EL (cell line): ENCODE data around the gene THSD7A.

Experiments used
- DNase-seq: peaks from one replicate; pipeline ENCODE4 v3.0.0-alpha.2; 2016

The THSD7A gene

GRCh38 chr7:11747715-11748485 is 84.1 kb downstream of the THSD7A start:
- no peak for DNase-seq

DNA sequence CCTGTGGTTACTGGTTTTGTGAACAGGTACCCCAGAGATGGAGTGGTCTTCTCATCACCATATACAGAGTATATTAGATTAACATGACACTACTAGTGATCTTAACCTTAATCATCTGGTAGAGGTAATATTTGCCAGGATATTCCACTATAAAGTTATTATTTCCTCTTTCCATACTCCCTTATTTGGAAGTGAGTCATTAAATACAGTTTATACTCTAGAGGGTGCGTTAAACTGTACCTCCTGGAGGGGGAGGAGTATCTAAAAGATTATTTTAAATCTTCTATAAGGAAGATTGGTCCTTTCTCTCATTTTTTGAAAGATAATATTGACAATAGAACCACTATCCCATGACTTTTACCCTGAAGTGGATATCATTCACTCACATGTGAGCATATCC is 85.4 kb downstream of the THSD7A start:
- no peak for DNase-seq

- DNase-seq: no peak
These were observed 88.5 kb downstream of the THSD7A start for GRCh38 chr7:11743548-11743947.

DNA sequence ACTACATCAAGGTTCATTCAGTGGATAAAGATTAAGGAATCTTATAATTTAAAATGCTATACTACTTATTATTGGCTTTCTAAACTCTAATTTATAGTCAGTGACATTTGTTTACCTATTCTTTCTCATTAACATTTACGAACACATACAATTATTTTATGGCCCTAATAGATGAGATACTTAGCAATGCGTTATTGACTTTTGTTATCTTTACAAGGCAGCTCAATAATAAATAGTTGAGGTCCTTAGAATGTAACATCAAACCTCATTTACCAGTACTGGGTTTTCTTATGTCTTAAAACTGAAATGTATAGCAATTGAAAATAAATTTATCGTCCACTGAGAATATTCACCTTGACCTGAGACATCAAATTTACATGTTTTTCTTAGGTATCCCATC is 89.0 kb downstream of the THSD7A start:
- DNase-seq: no peak

- DNase-seq: no peak
These were observed 89.5 kb downstream of the THSD7A start for GRCh38 chr7:11742496-11742895.

DNA sequence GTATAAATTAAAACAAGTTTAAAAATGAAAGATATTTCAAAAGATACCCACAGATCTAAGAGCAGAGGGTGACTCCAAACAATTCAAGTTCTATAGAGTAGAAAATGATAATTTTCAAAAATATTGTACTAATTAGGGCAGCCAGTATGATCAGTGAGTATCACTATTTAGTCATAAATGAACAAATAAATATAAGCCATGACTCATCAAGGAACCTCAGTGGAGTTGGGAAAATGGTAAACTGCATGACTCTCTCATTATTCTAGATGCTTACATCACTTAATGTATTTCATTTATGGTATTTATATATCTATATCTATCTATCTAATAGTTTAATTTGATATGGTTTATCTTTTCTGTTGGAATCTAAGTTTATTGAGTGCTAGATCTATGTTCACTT is 94.3 kb downstream of the THSD7A start:
- no peak for DNase-seq

DNA sequence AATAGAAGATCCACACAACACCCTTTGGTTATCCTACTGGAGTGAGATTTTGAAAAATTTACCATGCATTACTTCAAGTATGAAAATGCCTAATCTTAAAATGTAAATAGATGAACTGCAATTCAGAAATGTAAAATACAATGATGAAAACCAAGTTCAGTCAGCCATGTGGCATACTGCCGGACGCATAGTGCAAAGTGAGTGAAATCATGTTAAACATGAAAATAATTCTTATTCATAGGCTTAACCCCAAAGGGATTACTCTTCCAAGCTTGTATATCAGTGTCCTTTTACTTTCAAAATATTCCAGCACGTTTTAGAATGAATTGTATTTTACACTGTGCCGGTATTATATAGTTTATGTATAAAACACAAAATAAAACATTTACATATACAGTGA is 99.8 kb downstream of the THSD7A start:
- no peak for DNase-seq

GRCh38 chr7:11730725-11731124 is 101.3 kb downstream of the THSD7A start:
- no peak for DNase-seq

- DNase-seq: no peak
These were observed 104.1 kb downstream of the THSD7A start for GRCh38 chr7:11727864-11728263.

DNA sequence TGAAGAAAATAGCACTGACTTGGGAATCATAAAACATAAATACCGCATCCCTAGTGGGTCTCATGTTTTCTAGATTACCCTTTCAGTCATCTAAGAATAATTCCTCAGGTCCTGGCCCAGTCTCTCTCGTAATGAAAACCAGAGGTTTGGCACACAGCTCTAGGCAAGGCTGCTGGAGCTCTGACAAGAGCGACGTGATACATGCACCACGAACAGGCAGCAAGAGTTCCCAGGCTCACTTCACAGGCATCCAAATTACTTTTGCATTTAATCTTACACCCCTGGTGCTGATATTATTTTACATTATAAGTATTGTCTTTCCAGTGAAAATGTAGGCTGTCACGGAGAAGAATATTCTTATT is 105.2 kb downstream of the THSD7A start:
- no peak for DNase-seq

DNA sequence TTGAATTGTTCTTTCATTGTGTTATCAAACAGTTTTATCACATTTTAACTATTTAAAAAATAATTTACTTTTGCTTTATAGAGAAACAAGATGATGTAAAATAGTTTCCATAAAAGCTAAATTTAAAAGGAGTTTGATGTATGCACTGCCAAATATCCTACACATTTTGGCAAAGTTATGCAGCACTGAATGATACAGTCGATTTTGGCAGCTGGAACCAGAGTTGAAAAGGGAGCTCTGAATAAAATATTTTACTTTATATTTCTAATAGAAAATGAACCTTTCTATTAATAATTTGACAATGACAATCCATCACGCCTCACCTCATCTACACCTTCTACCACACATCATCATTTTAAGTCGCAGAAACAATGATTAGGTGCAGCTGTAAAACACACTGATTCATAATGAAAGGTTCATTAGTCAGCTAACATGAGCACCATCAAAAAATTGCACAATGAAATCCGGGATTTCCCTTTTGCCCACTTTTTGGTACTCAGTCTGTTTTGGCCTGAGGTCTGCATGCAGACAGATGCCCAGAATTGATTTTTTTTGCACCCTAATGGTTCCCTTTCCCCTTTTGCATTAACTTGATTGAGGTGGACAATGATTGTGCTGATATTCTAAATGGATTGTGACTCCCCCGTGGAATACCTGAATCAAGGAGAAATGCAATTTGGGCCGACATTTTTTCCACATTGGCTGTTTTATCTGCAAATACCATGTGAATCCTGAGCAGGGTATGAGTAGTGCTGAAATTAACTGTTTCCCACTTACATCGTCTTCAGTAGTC is 105.8 kb downstream of the THSD7A start:
- DNase-seq: no peak

DNA sequence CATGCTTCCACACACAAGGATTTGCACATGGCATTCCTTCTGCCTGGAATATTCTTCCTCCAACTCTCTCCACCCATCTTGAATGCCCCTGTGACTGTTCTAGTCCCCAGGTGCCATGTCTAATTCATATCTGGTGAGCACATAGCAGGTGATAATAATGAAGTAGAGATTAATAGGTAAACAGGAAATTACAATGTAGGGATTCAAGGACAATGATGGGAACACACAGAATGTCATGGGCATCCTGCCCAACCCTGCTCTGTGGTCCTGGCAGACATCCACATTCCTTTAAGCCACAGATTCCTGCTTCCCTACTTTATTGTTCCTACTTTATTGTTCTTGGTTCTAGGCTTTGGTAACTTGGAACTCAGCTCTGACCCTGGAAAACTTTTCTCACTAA is 115.8 kb downstream of the THSD7A start:
- DNase-seq: no peak

- no peak for DNase-seq
These were observed 117.3 kb downstream of the THSD7A start for GRCh38 chr7:11714676-11715075.

GRCh38 chr7:11714205-11714604 is 117.8 kb downstream of the THSD7A start:
- DNase-seq: no peak

GRCh38 chr7:11713352-11713751 is 118.6 kb downstream of the THSD7A start:
- DNase-seq: no peak

- no peak for DNase-seq
These were observed 121.6 kb downstream of the THSD7A start for GRCh38 chr7:11710377-11710776.

GRCh38 chr7:11709196-11709595 is 122.8 kb downstream of the THSD7A start:
- no peak for DNase-seq

GRCh38 chr7:11707606-11708193 is 124.3 kb downstream of the THSD7A start:
- DNase-seq: no peak

GRCh38 chr7:11706666-11707605 is 125.1 kb downstream of the THSD7A start:
- DNase-seq: no peak

- DNase-seq: no peak
These were observed 128.2 kb downstream of the THSD7A start for GRCh38 chr7:11703829-11704228.

- DNase-seq: no peak
These were observed 129.1 kb downstream of the THSD7A start for GRCh38 chr7:11702938-11703337.

DNA sequence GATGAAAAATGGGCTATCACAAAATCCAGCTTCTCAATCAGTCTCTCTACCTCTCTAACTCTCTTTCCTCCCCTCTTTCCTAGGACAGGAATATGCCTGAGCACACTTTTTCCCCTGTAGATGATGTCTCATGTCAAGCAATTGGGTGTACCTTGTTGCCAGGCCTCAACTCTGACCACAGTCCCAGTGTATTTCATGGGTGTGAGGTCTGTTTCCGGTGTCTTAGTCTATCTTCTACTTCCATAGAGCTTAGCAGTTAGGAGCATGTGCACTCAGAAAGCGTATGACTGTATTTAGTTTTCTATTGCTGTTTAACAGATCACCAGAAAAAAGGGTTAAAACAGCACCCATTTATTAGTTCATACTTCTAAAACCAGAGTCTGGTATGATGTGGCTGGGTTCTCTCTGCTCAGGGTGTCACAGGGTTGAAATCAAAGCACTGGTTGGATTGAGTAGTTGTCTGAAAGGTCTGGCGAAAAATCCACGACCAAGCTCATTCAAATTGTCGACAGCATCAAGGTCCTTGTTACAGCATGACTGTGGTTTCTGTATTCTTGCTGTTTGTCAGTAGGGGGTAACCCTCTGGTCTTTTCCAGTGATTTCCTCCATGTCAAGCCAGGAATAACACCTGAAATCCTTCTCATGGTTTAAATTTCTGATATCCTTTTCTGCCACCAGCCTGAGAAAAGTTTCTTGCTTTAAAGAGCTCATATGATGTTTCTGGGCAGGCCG is 130.0 kb downstream of the THSD7A start:
- no peak for DNase-seq
